NCI-H2107 treated with DMSO at 0.1 percent for 48 hours (cell line): Measurements from ENCODE around the gene TOMT.
A peak's percentile ranks its signal among the peaks of the same experiment; 100 is the strongest.

Source experiments
- DNase-seq: peaks from one replicate; lab custom pipeline; 2025; ENCODE audit not compliant: unreplicated experiment; lab: John Stamatoyannopoulos, UW

TOMT gene

GRCh38 chr11:72085621-72086351, 19.9 kb upstream of the TOMT start:
- peak; percentile 99 for DNase-seq

GRCh38 chr11:72088076-72088808, 17.5 kb upstream of the TOMT start:
- no peak for DNase-seq

GRCh38 chr11:72091292-72091691, 14.4 kb upstream of the TOMT start:
- DNase-seq, result no peak

GRCh38 chr11:72098741-72099140, 7.0 kb upstream of the TOMT start:
- DNase-seq, result no peak

GRCh38 chr11:72100009-72100408, 5.7 kb upstream of the TOMT start:
- no peak for DNase-seq

GRCh38 chr11:72100462-72100861, 5.3 kb upstream of the TOMT start:
- no peak for DNase-seq

GRCh38 chr11:72102162-72102561, 3.6 kb upstream of the TOMT start:
- DNase-seq, result no peak

GRCh38 chr11:72102631-72102945, 3.1 kb upstream of the TOMT start:
- DNase-seq, result no peak

- DNase-seq, result peak; percentile 92
Measured at GRCh38 chr11:72102946-72103753, 2.6 kb upstream of the TOMT start, which contains the start of gene LAMTOR1. Gene LAMTOR1 (minus strand): TSS chr11:72103297. CDS start chr11:72103224, 73 bp downstream.

- DNase-seq, result no peak
Measured at GRCh38 chr11:72103754-72104167, 2.0 kb upstream of the TOMT start.

- no peak for DNase-seq
Measured at GRCh38 chr11:72111300-72112142, 5.8 kb downstream of the TOMT start.

GRCh38 chr11:72112143-72112977, 6.6 kb downstream of the TOMT start, which contains the start of gene ANAPC15:
Gene ANAPC15 (minus strand): TSS chr11:72112695. CDS start chr11:72111276, 1,419 bp downstream.
- peak; percentile 98 for DNase-seq

- no peak for DNase-seq
Measured at GRCh38 chr11:72112978-72113808, 7.5 kb downstream of the TOMT start.

- no peak for DNase-seq
Measured at GRCh38 chr11:72114570-72114969, 8.8 kb downstream of the TOMT start.

GRCh38 chr11:72116019-72116755, 10.5 kb downstream of the TOMT start:
- no peak for DNase-seq

GRCh38 chr11:72119198-72119597, 13.5 kb downstream of the TOMT start:
- DNase-seq, result no peak

GRCh38 chr11:72120930-72121329, 15.2 kb downstream of the TOMT start:
- DNase-seq, result no peak

- no peak for DNase-seq
Measured at GRCh38 chr11:72122607-72123006, 16.9 kb downstream of the TOMT start.
